Subcutaneous abdominal adipose tissue (tissue), 5 donors: Measurements from ENCODE around the gene BCAN.

Experiments used
- H3K27ac ChIP-seq: one replicate; pipeline ENCODE4 v1.7.0; 2013; ENCODE audit warnings: low read depth, mild to moderate bottlenecking, inconsistent platforms, low read length, moderate library complexity
- H3K27me3 ChIP-seq, 5 donors: one replicate each; pipeline ENCODE4 v1.7.0; 2013; ENCODE audit warnings: low read length in 5 of 5, inconsistent platforms in 1 of 5; ENCODE audit not compliant: control insufficient read depth in 5 of 5, insufficient read depth in 4 of 5
- H3K36me3 ChIP-seq, 5 donors: one replicate each; pipeline ENCODE4 v1.7.0; 2013; ENCODE audit warnings: low read length in 5 of 5; ENCODE audit not compliant: control insufficient read depth in 5 of 5, insufficient read depth in 5 of 5
- H3K4me1 ChIP-seq, 5 donors: one replicate each; pipeline ENCODE4 v1.7.0; 2013; ENCODE audit warnings: low read length in 5 of 5, mild to moderate bottlenecking in 3 of 5, moderate library complexity in 1 of 5; ENCODE audit not compliant: control insufficient read depth in 5 of 5, insufficient read depth in 5 of 5
- H3K4me3 ChIP-seq, 5 donors: one replicate each; pipeline ENCODE4 v1.7.0; 2013; ENCODE audit warnings: low read length in 5 of 5, low read depth in 1 of 5
- H3K9ac ChIP-seq, 5 donors: one replicate each; pipeline ENCODE4 v1.7.0; 2013; ENCODE audit warnings: low read length in 5 of 5, mild to moderate bottlenecking in 4 of 5, moderate library complexity in 3 of 5
- H3K9me3 ChIP-seq, 5 donors: one replicate each; pipeline ENCODE4 v1.7.0; 2013; ENCODE audit warnings: low read length in 5 of 5; ENCODE audit not compliant: control insufficient read depth in 5 of 5
- donor health status: healthy.
- donor health status: healthy.
- donor health status: healthy.
- donor health status: healthy.
- donor health status: healthy.

Gene BCAN

GRCh38 chr1:156641761-156642264, at the start of gene BCAN:
Gene BCAN (plus strand): TSS chr1:156642117. CDS start chr1:156646055, 3,938 bp downstream.
- Histone ChIP-seq H3K4me1 (peaks cover 2 to 28% (median 11%) of the 10 kb centered on the region in 5 donors), H3K27ac (no peak within 1 kb of the TSS), H3K9me3 (peaks cover 0 to 2% (median 0%) of the 10 kb centered on the region in 5 donors), H3K4me3 (peak within 1 kb of the TSS in 2 of 5 donors; percentile 2 to 26), H3K27me3 (peaks cover 50 to 80% (median 77%) of the 10 kb centered on the region in 5 donors), H3K36me3 (no peaks in the 10 kb centered on the region), H3K9ac (no peak within 1 kb of the TSS)

- Histone ChIP-seq H3K36me3 (peaks cover 12 to 44% (median 39%) of the 10 kb centered on the region in 5 donors), H3K9ac (peak overlapping the region; percentile 70 to 96 (median 92)), H3K4me1 (peaks cover 2 to 17% (median 14%) of the 10 kb centered on the region in 5 donors), H3K4me3 (peak overlapping the region; percentile 64 to 94 (median 83)), H3K9me3 (no peaks in the 10 kb centered on the region), H3K27ac (no peak overlapping the region), H3K27me3 (no peaks in the 10 kb centered on the region)
Observed at GRCh38 chr1:156592158-156592909, 49.6 kb upstream of the BCAN start.

GRCh38 chr1:156592910-156593660, 48.8 kb upstream of the BCAN start:
- H3K4me1 ChIP-seq: peaks cover 2 to 17% (median 14%) of the 10 kb centered on the region in 5 donors
- H3K4me3 ChIP-seq: no peak overlapping the region
- H3K27me3 ChIP-seq: no peaks in the 10 kb centered on the region
- H3K9me3 ChIP-seq: no peaks in the 10 kb centered on the region
- H3K36me3 ChIP-seq: peaks cover 14 to 52% (median 42%) of the 10 kb centered on the region in 5 donors
- H3K27ac ChIP-seq: no peak overlapping the region
- H3K9ac ChIP-seq: no peak overlapping the region

GRCh38 chr1:156593661-156593989, 48.3 kb upstream of the BCAN start:
- peaks cover 2 to 17% (median 14%) of the 10 kb centered on the region in 5 donors for H3K4me1 ChIP-seq
- H3K9ac ChIP-seq: no peak overlapping the region
- no peaks in the 10 kb centered on the region for H3K27me3 ChIP-seq
- no peak overlapping the region for H3K27ac ChIP-seq
- H3K9me3 ChIP-seq: no peaks in the 10 kb centered on the region
- H3K36me3 ChIP-seq: peaks cover 14 to 57% (median 45%) of the 10 kb centered on the region in 5 donors
- no peak overlapping the region for H3K4me3 ChIP-seq

GRCh38 chr1:156594190-156594589, 47.7 kb upstream of the BCAN start:
- Histone ChIP-seq H3K27ac (no peak overlapping the region), H3K4me3 (no peak overlapping the region), H3K9ac (no peak overlapping the region), H3K4me1 (peaks cover 2 to 17% (median 14%) of the 10 kb centered on the region in 5 donors), H3K36me3 (peaks cover 14 to 59% (median 45%) of the 10 kb centered on the region in 5 donors), H3K9me3 (no peaks in the 10 kb centered on the region), H3K27me3 (no peaks in the 10 kb centered on the region)

GRCh38 chr1:156595016-156595415, 46.9 kb upstream of the BCAN start:
- no peak overlapping the region for H3K4me3 ChIP-seq
- H3K27ac ChIP-seq: no peak overlapping the region
- no peaks in the 10 kb centered on the region for H3K27me3 ChIP-seq
- no peak overlapping the region for H3K9ac ChIP-seq
- H3K36me3 ChIP-seq: peaks cover 14 to 59% (median 45%) of the 10 kb centered on the region in 5 donors
- no peaks in the 10 kb centered on the region for H3K9me3 ChIP-seq
- peaks cover 2 to 17% (median 14%) of the 10 kb centered on the region in 5 donors for H3K4me1 ChIP-seq

GRCh38 chr1:156596426-156596825, 45.5 kb upstream of the BCAN start:
- H3K9me3 ChIP-seq: no peaks in the 10 kb centered on the region
- no peak overlapping the region for H3K4me3 ChIP-seq
- peaks cover 0 to 22% (median 19%) of the 10 kb centered on the region in 5 donors for H3K4me1 ChIP-seq
- H3K27ac ChIP-seq: no peak overlapping the region
- no peaks in the 10 kb centered on the region for H3K27me3 ChIP-seq
- peaks cover 14 to 59% (median 45%) of the 10 kb centered on the region in 5 donors for H3K36me3 ChIP-seq
- no peak overlapping the region for H3K9ac ChIP-seq

- Histone ChIP-seq H3K9ac (no peak overlapping the region), H3K9me3 (no peaks in the 10 kb centered on the region), H3K4me3 (no peak overlapping the region), H3K36me3 (peaks cover 14 to 57% (median 45%) of the 10 kb centered on the region in 5 donors), H3K4me1 (peaks cover 2 to 23% (median 20%) of the 10 kb centered on the region in 5 donors), H3K27ac (no peak overlapping the region), H3K27me3 (no peaks in the 10 kb centered on the region)
Observed at GRCh38 chr1:156598125-156598524, 43.8 kb upstream of the BCAN start.

GRCh38 chr1:156598731-156599432, 43.0 kb upstream of the BCAN start:
- Histone ChIP-seq H3K27ac (no peak overlapping the region), H3K4me3 (no peak overlapping the region), H3K9me3 (no peaks in the 10 kb centered on the region), H3K4me1 (peaks cover 2 to 23% (median 20%) of the 10 kb centered on the region in 5 donors), H3K27me3 (no peaks in the 10 kb centered on the region), H3K36me3 (peaks cover 14 to 49% (median 43%) of the 10 kb centered on the region in 5 donors), H3K9ac (no peak overlapping the region)
